GM18951 (cell line): ENCODE data around the gene SERPINC1.
A peak's percentile ranks its signal among the peaks of the same experiment; 100 is the strongest.

Experiments
- POLR2A ChIP-seq: IDR thresholded peaks from 4 replicates; pipeline ENCODE4 v1.6.1; 2011; ENCODE audit warnings: mild to moderate bottlenecking; ENCODE audit not compliant: insufficient read length, insufficient read depth; ENCODE audit errors: extremely low read depth
- in situ Hi-C: fragments of 300-500 bp; cut with MboI; formaldehyde crosslinking; loops from one replicate; pipeline ENCODE4 v1.12.0; 2022; ENCODE audit warnings: low sequenced_read_pairs, mixed read lengths, inconsistent platforms; ENCODE audit not compliant: unreplicated experiment

SERPINC1 gene

GRCh38 chr1:173878251-173878650 lies 38.9 kb downstream of the SERPINC1 start:
- no peak for TF ChIP-seq POLR2A
- in situ Hi-C loops: no loop called here

- in situ Hi-C loops: no loop called here
- no peak for TF ChIP-seq POLR2A
Measured at GRCh38 chr1:173876732-173877131, 40.4 kb downstream of the SERPINC1 start.

- no peak for TF ChIP-seq POLR2A
- in situ Hi-C loops: no loop called here
Measured at GRCh38 chr1:173871500-173871899, 45.6 kb downstream of the SERPINC1 start.

- no peak for TF ChIP-seq POLR2A
- in situ Hi-C loops: no loop called here
Measured at GRCh38 chr1:173871091-173871490, 46.0 kb downstream of the SERPINC1 start.

GRCh38 chr1:173870252-173871075 lies 46.7 kb downstream of the SERPINC1 start:
- peak; percentile 40 for TF ChIP-seq POLR2A
- in situ Hi-C loops: no loop called here

GRCh38 chr1:173869021-173869359 lies 48.1 kb downstream of the SERPINC1 start:
- in situ Hi-C loops: no loop called here
- TF ChIP-seq POLR2A: no peak

- peak; percentile 40 for TF ChIP-seq POLR2A
- in situ Hi-C loops: no loop called here
Measured at GRCh38 chr1:173868266-173869020, 48.7 kb downstream of the SERPINC1 start, which contains the start of gene ZBTB37. Gene ZBTB37, plus strand, starts transcription at chr1:173868380. Its CDS starts 1,846 bp downstream, at chr1:173870226.

- in situ Hi-C loops: no loop called here
Measured at GRCh38 chr1:173867753-173868265, 49.3 kb downstream of the SERPINC1 start, which contains the start of gene GAS5. Gene GAS5, minus strand, starts transcription at chr1:173867989.

GRCh38 chr1:173867141-173867752 lies 49.9 kb downstream of the SERPINC1 start:
- in situ Hi-C loops: no loop called here
- TF ChIP-seq POLR2A: no peak

More at GRCh38 chr1:173867753-173868265, 49.3 kb downstream of the SERPINC1 start, which contains the start of gene GAS5:
- peak; percentile 100 for TF ChIP-seq POLR2A

- in situ Hi-C loops: no loop called here
Measured at GRCh38 chr1:173866413-173867115, 50.6 kb downstream of the SERPINC1 start.

GRCh38 chr1:173865468-173866164 lies 51.5 kb downstream of the SERPINC1 start:
- no peak for TF ChIP-seq POLR2A
- in situ Hi-C loops: no loop called here

More at GRCh38 chr1:173866413-173867115, 50.6 kb downstream of the SERPINC1 start:
- peak; percentile 36 for TF ChIP-seq POLR2A
